ENCODE measurements around the gene RELL1.

RELL1 gene, protein sequence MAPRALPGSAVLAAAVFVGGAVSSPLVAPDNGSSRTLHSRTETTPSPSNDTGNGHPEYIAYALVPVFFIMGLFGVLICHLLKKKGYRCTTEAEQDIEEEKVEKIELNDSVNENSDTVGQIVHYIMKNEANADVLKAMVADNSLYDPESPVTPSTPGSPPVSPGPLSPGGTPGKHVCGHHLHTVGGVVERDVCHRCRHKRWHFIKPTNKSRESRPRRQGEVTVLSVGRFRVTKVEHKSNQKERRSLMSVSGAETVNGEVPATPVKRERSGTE

DNA sequence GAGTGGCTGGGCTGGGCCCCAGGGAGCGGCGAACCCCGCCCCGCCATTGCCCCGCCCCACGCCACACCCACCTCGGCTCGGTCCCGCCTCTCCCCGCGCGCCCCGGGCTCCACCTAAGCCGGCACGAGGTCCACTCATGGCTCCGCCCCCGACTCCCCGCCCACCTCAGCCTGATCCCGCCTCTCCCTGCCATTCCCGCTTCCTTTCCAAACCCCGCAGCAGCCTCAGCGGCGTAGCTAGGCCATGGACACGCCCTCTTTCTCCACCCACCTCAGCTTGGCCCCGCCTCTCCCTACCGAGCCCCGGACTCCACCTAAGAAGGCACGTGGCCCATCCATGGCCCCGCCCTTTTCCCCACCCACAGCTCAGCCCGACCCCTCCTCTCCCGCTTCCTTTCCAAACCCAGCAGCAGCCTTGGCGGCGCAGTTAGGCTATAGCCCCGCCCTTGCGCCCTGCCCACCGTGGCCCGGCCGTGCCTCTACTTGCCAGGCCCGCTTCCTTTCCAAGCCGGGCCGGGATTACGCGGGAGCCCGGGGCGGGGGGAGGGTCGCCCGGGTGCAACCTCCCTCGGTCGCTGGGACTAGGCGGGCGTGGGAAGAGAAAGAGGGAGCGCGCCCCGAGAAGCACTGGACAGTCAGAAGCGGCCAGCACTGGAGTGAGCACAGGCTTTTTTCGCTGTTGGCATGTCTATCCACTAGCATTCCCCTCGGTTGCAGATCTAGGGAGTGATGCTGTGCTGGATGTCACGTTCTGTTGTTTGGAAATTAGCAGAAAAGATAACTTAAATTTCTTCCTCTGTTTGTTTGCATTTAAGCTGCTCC lies at the start of gene RELL1:
Gene RELL1, minus strand, starts transcription at position 4 of the 821 bp plus-strand sequence. CDS start 89 bp downstream, outside the sequence.
- H3K27me3 Mint-ChIP-seq = peaks cover 3% of the 10 kb centered on the region
- H3K36me3 Mint-ChIP-seq = peaks cover 27% of the 10 kb centered on the region
- no peaks in the 10 kb centered on the region for H3K9me3 Mint-ChIP-seq
- DNase-seq = peak; percentile 100
- peaks cover 38% of the 10 kb centered on the region for H3K4me1 Mint-ChIP-seq
- H3K27ac Mint-ChIP-seq = peak within 1 kb of the TSS; percentile 98
- CTCF ChIA-PET = interaction anchor here (0.5 to 1.0 kb wide), 2 partner anchors 69 to 180 kb away, joined by 3 to 4 read pairs; no protein-coding TSS in a partner anchor
- peak within 1 kb of the TSS; percentile 92 for H3K4me3 Mint-ChIP-seq

DNA sequence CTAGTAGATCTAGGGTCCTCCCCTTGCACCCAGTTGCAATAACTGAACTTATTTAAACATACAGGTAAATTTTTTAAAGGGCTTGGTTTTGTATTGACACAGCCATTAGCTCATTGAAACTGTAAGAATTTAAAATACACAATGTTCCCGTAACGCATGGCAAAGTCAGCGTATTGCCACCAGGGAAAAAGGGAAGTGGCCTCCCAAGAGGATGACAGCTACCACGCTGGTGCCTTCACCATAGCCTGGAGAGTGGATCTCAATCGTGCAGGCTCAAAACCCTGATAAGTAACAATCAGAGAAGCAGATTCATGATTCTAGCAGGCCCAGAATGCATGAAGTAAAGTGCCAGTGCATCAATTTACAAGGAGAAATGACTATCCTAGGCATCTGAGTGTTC lies 49.4 kb upstream of the RELL1 start:
- CTCF ChIA-PET = no interaction called here
- H3K27me3 Mint-ChIP-seq = no peaks in the 10 kb centered on the region
- no peak overlapping the region for H3K27ac Mint-ChIP-seq
- no peaks in the 10 kb centered on the region for H3K36me3 Mint-ChIP-seq
- H3K4me3 Mint-ChIP-seq = no peak overlapping the region
- DNase-seq = no peak
- H3K4me1 Mint-ChIP-seq = no peaks in the 10 kb centered on the region
- H3K9me3 Mint-ChIP-seq = no peaks in the 10 kb centered on the region

DNA sequence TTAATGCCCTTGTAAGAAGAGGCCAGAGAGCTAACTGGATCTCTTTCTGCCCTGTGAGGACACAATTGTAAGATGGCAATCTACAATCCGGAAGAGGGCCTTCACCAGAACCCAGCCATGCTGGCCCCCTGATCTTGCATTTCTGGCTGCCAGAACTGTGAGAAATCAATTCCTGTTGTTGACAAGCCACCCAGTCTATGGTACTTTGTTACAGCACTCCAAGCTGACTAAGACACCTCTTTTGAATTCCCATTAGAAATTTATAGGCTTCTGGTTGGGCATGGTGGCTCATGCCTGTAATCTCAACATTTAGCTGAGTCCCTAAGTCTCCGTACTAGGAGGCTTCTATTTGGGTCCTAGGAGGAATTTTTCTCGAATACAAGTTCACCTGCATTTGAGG lies 48.8 kb upstream of the RELL1 start:
- no peaks in the 10 kb centered on the region for H3K9me3 Mint-ChIP-seq
- no peak overlapping the region for H3K27ac Mint-ChIP-seq
- CTCF ChIA-PET = no interaction called here
- no peak for DNase-seq
- H3K4me3 Mint-ChIP-seq = no peak overlapping the region
- no peaks in the 10 kb centered on the region for H3K36me3 Mint-ChIP-seq
- H3K27me3 Mint-ChIP-seq = no peaks in the 10 kb centered on the region
- no peaks in the 10 kb centered on the region for H3K4me1 Mint-ChIP-seq

DNA sequence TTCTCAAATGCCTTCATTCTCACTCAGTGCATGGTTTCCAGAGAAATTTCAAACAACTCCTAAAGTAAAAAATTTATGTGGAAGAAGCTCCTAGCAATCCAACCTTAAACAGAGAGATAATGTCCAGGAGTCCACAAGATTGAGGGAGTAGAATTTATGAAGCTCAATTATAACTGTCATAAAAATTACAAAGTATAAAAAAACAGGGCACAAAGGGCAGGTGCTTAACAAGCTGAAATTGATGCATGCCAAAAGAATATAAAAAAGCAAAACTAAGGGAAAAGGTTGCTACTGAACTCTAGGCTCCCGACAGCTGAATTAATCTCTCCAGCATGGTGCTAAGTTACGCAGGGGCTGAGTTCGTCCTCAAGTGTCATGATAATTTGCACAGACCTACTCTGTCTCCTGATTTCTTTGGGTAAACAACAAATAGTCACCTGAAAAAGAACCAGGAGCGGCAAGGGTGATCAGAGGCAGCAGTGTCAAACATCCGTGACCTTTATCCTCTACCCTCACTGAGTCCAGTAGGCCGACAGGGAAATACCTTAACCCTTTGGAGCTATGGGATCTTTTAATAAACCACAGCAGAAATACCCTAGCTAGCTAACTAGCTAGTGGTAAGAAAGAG lies 47.2 kb upstream of the RELL1 start:
- Mint-ChIP-seq H3K27me3 (peaks cover 4% of the 10 kb centered on the region), H3K36me3 (no peaks in the 10 kb centered on the region), H3K9me3 (no peaks in the 10 kb centered on the region), H3K27ac (no peak overlapping the region), H3K4me3 (no peak overlapping the region), H3K4me1 (no peaks in the 10 kb centered on the region)
- CTCF ChIA-PET = no interaction called here
- no peak for DNase-seq

DNA sequence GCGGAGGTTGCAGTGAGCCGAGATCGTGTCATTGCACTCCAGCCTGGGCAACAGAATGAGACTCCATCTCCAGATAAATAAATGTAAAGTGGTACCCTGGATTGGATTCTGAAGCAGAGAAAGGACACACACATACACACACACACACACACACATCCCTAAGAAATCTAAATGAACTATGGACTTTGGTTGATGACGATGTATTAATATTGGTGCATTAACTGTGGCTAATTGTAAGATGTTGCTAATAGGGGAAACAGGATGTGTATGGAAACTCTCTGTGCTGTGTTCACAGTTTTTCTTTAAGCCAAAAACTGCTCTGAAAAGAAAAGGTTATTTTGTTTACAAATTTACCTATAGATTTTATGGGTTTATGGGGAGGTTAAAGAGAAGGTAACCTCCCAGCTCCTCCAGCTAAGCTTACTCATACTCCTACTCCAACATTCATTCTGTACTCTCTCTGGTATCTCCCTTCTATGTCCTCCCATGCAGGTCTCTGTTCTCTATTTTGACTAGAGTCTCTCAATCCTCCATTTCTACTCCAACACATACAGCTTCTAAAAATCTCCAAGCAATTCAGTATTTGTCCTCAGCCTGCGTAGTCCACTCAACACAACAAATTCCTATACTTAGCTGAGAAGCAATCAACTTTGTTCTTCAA lies 46.5 kb upstream of the RELL1 start:
- Mint-ChIP-seq H3K36me3 (no peaks in the 10 kb centered on the region), H3K27me3 (peaks cover 4% of the 10 kb centered on the region), H3K9me3 (no peaks in the 10 kb centered on the region), H3K4me3 (no peak overlapping the region), H3K4me1 (no peaks in the 10 kb centered on the region), H3K27ac (no peak overlapping the region)
- CTCF ChIA-PET = no interaction called here
- no peak for DNase-seq

DNA sequence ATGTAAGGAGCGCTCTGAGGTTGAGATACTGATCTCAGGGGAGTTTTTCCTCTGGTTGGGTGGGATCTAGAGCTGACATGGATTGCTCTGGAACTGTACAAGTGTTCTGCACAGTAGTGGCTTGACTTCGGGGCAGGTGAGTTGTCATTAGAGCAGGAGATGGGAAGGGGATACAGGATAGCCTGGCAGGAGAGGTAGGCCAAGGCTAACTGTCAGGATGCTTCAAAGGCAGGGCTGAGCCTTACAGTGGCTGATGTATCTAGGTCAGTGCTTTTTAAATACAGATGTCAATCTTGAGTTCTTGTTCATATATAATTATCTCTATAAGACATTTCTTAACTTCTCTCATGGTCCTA lies 43.5 kb upstream of the RELL1 start:
- peaks cover 4% of the 10 kb centered on the region for H3K27me3 Mint-ChIP-seq
- CTCF ChIA-PET = interaction anchor here (0.5 to 1.0 kb wide), 2 partner anchors 13 to 1664 kb away, joined by 3 read pairs; no protein-coding TSS in a partner anchor
- H3K36me3 Mint-ChIP-seq = no peaks in the 10 kb centered on the region
- no peak for DNase-seq
- no peaks in the 10 kb centered on the region for H3K4me1 Mint-ChIP-seq
- no peaks in the 10 kb centered on the region for H3K9me3 Mint-ChIP-seq
- no peak overlapping the region for H3K27ac Mint-ChIP-seq
- H3K4me3 Mint-ChIP-seq = no peak overlapping the region

DNA sequence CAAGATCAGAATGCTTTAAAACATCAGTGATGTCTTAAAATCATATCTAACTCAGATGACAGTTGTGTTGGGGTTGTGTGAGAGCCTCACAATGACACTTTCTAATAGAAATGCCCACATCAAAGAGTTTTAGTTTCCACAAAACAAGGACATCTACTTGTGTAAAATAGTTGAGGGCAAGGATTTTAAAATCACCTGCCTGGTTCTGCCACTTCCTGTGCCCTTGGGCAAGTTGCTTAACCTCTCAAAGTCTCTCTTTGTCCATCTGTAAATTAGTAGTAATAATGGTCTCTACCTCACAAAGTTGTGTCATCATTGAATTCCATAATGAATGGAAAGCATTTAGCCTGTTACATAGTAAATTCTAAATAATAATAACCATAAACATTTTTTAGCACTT lies 41.9 kb upstream of the RELL1 start:
- peaks cover under 1% of the 10 kb centered on the region for H3K4me1 Mint-ChIP-seq
- no peak overlapping the region for H3K27ac Mint-ChIP-seq
- H3K36me3 Mint-ChIP-seq = no peaks in the 10 kb centered on the region
- CTCF ChIA-PET = no interaction called here
- no peak for DNase-seq
- no peak overlapping the region for H3K4me3 Mint-ChIP-seq
- no peaks in the 10 kb centered on the region for H3K9me3 Mint-ChIP-seq
- H3K27me3 Mint-ChIP-seq = peaks cover 4% of the 10 kb centered on the region

DNA sequence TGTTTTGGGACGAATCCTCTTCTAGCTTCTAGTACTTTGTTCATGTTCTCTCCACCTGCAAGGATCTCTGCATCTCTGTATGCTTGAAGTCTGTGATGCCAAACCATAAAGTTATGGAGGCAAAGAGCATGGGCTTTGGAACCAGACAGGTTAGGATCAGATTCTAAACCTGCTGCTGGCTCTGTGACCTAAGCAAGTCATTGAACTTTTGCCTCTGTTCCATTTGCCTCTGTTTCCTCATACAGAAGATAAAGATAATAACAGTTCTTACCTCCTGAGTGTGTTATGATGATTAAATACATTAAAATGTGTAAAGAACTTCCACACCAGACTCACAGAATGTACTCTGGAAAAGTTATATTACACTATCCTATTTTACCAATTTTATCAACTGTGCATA lies 41.5 kb upstream of the RELL1 start:
- DNase-seq = no peak
- no peak overlapping the region for H3K4me3 Mint-ChIP-seq

DNA sequence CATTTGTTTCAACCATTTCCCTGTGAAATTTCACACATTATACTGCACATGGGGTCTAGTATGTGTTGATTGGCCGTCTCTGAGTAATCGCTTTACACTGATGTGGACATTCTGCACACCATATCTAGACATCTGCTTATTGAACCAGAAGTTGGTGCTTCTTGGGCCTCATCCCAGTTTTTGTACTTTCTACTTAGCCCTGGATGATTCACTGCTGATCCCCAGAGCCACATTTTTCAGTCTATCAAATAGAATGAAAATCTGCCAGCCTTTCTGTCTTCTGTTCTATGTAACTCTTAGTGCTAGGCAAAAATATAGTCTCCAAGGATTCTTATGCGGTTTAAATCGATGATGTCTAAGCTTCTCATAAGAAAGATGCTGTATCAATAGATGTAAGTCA lies 40.5 kb upstream of the RELL1 start:
- Mint-ChIP-seq H3K4me3 (no peak overlapping the region), H3K27ac (no peak overlapping the region), H3K4me1 (peaks cover 14% of the 10 kb centered on the region), H3K36me3 (no peaks in the 10 kb centered on the region), H3K9me3 (no peaks in the 10 kb centered on the region), H3K27me3 (peaks cover 4% of the 10 kb centered on the region)
- CTCF ChIA-PET = no interaction called here
- no peak for DNase-seq

More for the DNA sequence above, 41.5 kb upstream of the RELL1 start:
- CTCF ChIA-PET = no interaction called here
- H3K27me3 Mint-ChIP-seq = peaks cover 4% of the 10 kb centered on the region
- peaks cover 5% of the 10 kb centered on the region for H3K4me1 Mint-ChIP-seq
- no peaks in the 10 kb centered on the region for H3K36me3 Mint-ChIP-seq
- no peaks in the 10 kb centered on the region for H3K9me3 Mint-ChIP-seq
- no peak overlapping the region for H3K27ac Mint-ChIP-seq

DNA sequence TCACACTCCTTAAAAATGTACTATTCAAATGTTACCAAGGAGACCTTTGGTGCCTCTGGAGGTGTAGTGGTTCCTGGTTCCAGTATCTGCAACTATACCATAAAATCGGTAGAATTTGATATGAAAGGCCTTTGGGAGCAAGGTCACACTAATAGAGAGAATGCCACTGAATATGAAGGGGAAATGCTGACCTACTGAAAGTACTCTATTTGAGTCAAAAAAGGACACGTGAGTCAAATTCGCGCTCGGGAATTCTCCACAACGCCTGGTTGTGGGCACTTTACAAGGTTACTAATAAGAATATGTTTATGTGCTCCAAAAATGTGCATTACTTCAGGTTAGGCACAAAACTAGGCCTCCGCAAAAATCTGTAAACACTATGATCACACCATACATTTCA lies 39.5 kb upstream of the RELL1 start:
- Mint-ChIP-seq H3K4me1 (peaks cover 14% of the 10 kb centered on the region), H3K27me3 (peaks cover 4% of the 10 kb centered on the region), H3K27ac (no peak overlapping the region), H3K36me3 (no peaks in the 10 kb centered on the region), H3K4me3 (no peak overlapping the region), H3K9me3 (no peaks in the 10 kb centered on the region)
- no peak for DNase-seq
- CTCF ChIA-PET = no interaction called here

DNA sequence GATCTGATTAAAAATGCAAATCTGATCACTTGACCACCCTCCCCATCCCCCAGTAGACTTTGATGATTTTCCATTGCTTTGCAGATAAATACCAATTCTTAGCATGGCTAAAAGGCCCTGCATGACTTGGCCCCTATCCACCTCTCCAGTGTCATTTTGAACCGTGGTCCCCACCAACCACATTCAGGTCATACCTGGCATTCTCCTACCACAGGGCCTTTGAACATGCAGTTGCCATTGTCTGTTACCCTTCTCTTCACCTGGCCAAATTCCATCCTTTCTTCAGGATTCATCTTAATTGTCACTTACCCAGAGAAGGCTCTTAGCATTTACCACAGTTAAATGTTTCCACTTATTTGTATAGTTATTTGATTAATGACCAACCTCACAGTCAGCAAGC lies 36.9 kb upstream of the RELL1 start:
- Mint-ChIP-seq H3K4me1 (peaks cover 14% of the 10 kb centered on the region), H3K9me3 (no peaks in the 10 kb centered on the region), H3K27me3 (no peaks in the 10 kb centered on the region), H3K27ac (no peak overlapping the region), H3K4me3 (no peak overlapping the region), H3K36me3 (no peaks in the 10 kb centered on the region)
- no peak for DNase-seq
- CTCF ChIA-PET = no interaction called here

DNA sequence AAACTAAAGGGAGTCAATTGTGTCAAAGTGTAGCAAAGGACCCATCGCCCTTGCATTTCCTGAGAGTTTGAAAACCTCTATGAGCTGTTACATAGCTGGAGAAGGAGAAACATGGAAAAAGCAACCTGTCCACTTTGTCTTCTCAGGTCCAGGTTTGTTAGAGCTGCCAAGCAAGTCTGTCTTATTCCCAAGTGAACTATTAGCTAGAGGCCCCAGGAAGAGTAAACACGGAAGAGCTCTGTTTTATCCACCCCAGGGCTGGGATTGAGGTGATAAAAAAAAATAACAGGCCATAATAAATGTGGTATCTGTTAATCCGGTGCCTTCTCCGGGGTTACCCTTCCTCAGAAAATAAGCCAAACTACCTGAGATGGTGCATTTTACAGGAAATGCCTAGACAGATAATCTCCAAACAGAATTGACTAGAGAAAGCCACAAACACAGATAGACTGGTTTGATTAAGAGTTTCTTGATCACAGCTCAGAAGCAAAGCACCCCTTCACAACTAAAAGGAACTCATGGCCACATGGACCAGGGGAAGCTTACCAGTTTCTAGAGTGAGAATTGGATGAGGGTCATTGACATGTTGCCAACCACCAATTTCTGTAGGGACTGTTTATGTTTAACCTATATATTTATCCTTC lies 35.9 kb upstream of the RELL1 start:
- no peak for DNase-seq
- H3K27ac Mint-ChIP-seq = no peak overlapping the region
- H3K4me1 Mint-ChIP-seq = peaks cover 14% of the 10 kb centered on the region
- CTCF ChIA-PET = no interaction called here
- no peak overlapping the region for H3K4me3 Mint-ChIP-seq
- H3K36me3 Mint-ChIP-seq = no peaks in the 10 kb centered on the region
- H3K9me3 Mint-ChIP-seq = no peaks in the 10 kb centered on the region
- H3K27me3 Mint-ChIP-seq = no peaks in the 10 kb centered on the region

DNA sequence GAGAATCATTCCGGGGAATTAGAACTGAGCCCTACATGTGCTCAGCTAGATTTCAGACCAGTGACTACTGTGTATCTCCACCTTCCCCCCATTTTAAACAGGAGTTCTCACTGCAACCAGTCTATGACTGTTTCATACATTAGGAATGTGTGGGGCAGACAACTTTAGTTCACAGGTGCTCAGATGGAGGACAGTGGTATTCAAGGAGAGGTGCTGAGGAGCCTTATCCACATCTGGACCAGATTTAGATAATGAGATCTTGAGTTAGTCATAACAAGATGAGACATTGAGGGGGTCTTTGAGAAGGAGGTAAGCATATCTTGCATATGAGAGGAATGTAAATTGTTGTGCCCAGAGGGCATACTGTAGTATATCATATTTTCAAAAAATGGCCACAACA lies 32.8 kb upstream of the RELL1 start:
- Mint-ChIP-seq H3K36me3 (no peaks in the 10 kb centered on the region), H3K27ac (no peak overlapping the region), H3K9me3 (no peaks in the 10 kb centered on the region), H3K27me3 (peaks cover 5% of the 10 kb centered on the region), H3K4me3 (no peak overlapping the region), H3K4me1 (peaks cover 19% of the 10 kb centered on the region)
- no peak for DNase-seq
- CTCF ChIA-PET = no interaction called here

DNA sequence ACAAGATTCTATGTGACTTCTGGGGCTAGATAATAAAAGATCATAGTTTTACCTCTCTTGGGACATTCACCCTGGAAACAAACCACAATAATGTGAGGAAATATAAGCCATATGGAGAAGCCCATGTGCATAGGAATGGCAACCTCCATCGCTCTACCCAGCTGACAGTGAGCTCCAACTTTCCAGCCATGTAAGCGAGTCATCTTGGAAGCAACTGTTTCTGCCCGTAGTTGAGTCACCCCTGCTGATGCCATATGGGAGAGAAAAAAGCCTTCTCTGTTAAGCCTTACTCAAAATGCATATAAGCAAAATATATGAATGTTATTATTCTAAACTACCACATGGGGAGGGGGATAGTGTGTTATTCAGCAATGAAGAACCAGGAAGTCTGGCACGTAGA lies 31.4 kb upstream of the RELL1 start:
- no peaks in the 10 kb centered on the region for H3K36me3 Mint-ChIP-seq
- DNase-seq = no peak
- no peaks in the 10 kb centered on the region for H3K9me3 Mint-ChIP-seq
- H3K27ac Mint-ChIP-seq = no peak overlapping the region
- peaks cover 13% of the 10 kb centered on the region for H3K4me1 Mint-ChIP-seq
- H3K27me3 Mint-ChIP-seq = peaks cover 5% of the 10 kb centered on the region
- CTCF ChIA-PET = no interaction called here
- no peak overlapping the region for H3K4me3 Mint-ChIP-seq
